HG02884 (cell line): Measurements from ENCODE around the gene EDEM2.
"Not testable (repeated sequence)": the region's sequence is repeated elsewhere in the genome, so short reads cannot be mapped to it uniquely, and the experiment has no call there.

ENCODE experiments used
- ATAC-seq: cut with Tn5 transposase; IDR thresholded peaks from one replicate; pipeline ENCODE4 v1.9.1; 2021; ENCODE audit warnings: mild to moderate bottlenecking, moderate library complexity; ENCODE audit not compliant: unreplicated experiment

EDEM2 gene, protein sequence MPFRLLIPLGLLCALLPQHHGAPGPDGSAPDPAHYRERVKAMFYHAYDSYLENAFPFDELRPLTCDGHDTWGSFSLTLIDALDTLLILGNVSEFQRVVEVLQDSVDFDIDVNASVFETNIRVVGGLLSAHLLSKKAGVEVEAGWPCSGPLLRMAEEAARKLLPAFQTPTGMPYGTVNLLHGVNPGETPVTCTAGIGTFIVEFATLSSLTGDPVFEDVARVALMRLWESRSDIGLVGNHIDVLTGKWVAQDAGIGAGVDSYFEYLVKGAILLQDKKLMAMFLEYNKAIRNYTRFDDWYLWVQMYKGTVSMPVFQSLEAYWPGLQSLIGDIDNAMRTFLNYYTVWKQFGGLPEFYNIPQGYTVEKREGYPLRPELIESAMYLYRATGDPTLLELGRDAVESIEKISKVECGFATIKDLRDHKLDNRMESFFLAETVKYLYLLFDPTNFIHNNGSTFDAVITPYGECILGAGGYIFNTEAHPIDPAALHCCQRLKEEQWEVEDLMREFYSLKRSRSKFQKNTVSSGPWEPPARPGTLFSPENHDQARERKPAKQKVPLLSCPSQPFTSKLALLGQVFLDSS

DNA sequence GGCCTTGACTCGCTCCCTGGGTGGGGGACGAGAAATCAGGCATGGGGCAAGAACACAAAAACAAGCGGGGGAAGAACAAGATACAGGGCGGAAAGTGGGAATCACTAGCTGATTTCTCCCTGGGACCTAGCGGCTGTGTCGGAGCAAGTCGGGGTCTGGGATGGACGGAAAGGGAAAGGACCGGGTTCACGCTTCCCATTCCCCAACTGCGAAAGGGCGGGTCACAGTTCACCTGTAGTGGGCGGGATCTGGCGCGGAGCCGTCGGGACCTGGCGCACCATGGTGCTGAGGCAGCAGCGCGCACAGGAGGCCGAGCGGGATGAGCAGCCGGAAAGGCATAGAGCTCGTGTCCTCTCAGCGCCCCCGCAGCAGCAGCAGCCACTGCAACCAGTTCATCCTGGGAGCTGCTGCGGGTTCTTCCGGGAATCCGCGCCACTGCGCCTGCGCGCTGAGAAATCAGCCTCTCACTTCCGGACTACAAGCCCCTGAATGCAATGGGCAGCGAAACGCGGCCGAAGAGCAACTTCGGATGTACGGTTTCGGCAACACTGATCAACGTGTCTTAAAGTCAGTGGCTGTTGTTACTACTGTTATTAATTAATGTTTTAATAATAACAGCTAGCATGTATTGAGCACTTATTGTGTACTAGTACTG lies at the start of gene EDEM2:
TSS of gene EDEM2 (minus strand) at position 417 of the 655 bp plus-strand sequence. CDS start at position 339, 78 bp downstream.
- ATAC-seq, result peak; percentile 74

DNA sequence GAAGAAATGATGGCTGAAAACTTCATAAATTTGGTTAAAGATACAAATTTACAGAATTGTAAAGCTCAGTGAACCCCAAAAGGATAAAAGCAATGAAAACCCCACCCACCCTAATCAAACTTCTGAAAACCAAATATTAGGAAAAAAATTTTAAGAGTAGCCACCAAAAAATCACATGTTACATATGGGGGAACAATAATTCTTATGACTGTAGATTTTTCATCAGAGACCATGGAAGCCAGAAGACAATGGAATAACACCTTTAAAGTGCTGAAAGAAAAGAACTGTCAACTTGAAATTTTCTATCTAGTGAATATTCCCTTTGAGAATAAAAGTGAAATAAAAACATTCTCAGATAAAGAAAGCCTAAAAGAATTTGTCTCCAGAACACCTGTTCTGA lies 49.2 kb upstream of the EDEM2 start:
- no peak for ATAC-seq

DNA sequence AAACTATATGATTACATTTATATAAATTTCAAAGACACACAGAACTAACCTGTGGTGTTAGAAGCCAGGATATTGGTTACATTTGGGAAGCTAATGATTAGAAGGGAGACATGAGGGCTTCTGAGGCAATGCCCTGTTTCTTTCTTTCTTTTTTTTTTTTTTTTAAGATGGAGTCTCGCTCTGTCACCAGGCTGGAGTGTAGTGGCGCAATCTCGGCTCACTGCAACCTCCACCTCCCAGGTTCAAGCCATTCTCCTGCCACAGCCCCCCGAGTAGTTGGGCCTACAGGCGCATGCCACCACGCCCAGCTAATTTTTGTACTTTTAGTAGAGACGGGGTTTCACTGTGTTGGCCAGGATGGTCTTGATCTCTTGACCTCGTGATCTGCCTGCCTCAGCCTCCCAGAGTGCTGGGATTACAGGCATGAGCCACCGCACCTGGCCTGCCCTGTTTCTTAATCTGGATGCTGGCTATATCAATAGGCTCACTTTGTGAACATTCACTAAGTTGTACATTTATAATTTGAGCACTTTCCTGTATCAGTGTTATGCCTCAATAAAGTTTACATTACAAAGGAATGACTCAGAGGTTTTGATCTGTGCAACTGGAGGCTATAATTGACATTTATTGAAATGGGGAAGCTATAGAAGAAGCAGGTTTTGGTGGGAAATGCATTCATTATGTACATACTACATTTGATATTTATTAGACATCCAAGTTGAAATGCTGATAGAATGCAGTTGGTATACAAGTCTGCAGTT lies 46.1 kb upstream of the EDEM2 start:
- not testable (repeated sequence) for ATAC-seq

- ATAC-seq, result no peak
Measured at GRCh38 chr20:35192118-35192872, 45.2 kb upstream of the EDEM2 start.

DNA sequence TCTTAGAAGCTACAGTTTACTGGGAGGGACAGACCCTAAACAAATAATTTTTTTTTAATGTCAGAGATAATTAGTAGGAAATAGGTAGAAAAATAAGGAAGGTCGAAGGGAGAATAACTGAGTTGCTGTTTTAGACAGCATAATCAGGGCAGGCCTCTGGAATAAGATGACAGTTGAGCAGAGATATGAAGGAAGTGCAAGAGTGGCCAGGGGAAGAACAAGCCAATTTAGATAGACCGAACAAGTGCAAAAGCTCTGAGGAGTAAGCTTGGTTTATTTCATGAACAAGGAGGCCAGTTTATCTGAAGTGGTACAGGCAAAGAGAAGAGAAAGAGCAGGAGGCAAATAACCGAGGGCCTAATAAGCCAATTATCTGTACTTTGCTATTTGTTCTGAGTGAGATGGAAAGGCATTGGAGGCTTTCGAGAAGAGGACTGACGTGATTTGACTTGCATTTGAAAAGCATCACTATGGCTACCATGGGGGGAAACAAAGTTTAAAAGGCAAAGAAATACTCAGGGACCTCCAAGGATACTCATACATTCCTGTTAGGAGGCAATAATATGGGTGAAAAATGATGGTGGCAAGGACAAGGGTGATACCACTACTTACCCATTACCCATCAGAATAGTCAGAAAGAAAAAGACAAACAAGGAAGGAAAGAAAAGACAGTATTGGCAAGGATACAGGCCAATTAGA lies 44.4 kb upstream of the EDEM2 start:
- no peak for ATAC-seq

DNA sequence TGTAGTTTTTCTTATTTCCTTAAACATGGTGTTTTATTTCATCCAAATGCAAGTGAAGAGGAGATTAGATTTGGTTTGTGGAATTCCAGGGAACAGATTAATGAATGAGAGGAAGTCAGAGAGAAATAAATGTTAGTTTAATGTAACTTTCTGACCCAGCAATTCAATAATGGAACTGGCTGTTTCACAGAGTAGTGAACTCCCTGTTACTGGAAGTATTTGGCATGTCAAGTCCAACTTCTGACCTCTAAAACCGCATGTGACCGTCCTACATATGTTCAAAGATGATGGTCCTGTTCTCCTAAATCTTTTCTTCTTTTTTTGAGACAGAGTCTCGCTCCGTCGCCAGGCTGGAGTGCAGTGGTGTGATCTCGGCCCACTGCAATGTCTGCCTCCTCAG lies 43.4 kb upstream of the EDEM2 start:
- no peak for ATAC-seq

DNA sequence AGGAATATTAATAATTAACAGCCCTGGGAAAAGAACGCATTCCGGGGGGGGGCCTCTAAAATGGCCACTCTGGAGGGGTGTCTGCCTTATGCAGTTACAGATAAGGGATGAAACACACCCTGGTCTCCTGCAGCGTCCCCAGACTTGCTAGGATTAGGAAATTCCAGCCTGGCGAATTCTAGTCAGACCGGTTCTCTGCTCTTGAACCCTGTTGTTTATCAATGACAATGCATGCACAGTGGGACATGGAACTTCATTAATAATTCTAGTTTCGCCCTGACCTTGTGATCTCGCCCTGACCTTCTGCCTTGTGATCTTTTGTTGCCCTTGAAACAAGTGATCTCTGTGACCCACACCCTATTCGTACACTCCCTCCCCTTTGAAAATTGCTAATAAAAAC lies 42.1 kb upstream of the EDEM2 start:
- not testable (repeated sequence) for ATAC-seq

DNA sequence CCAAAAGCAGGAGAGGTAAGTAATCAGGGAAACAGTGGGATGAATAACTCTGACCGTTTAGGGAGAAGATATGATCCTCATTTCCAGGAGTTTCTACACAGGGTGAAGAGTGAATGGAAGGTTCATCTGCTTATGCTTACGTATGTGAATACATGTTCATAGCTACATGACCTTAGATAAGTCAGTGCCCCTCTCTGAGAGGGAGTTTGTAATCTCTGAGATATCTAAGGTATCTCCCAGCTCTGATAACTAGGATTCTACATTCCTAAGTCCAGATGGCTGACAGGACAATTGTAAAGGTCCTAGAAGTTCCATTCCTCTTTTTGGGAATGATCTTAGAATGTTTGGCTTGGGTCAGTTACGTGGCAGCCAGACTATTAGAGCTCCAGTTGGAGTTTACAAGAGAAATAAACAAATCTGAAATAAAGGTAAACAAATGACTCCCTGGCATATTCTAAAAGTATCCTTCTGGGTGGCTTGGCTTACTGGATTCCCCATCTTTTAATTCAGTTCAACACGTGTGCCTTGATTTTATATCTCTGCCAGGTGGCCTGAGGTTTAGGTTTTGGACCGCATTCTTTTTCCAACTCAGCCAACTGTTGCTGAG lies 40.6 kb upstream of the EDEM2 start:
- ATAC-seq, result no peak

- ATAC-seq, result not testable (repeated sequence)
Measured at GRCh38 chr20:35186691-35187289, 39.7 kb upstream of the EDEM2 start.

DNA sequence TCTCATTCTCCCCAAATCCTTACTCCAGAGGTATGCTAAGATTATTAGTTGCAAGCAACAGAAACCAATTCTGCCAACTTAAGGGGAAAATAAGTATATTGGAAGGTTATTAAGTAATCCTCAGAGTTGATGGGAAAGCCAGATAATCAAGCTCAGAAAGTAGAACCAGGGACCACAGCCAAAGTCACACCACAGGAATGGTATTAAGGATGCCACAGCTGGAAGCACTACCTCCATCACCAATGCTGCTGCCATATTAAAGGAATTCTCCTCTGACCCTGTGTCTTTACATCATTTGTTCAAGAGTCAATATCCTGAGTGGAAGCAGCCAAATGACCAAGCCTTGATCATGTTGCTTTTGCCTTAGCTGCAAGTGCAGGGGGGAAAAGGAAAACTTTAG lies 34.6 kb upstream of the EDEM2 start:
- ATAC-seq, result no peak

DNA sequence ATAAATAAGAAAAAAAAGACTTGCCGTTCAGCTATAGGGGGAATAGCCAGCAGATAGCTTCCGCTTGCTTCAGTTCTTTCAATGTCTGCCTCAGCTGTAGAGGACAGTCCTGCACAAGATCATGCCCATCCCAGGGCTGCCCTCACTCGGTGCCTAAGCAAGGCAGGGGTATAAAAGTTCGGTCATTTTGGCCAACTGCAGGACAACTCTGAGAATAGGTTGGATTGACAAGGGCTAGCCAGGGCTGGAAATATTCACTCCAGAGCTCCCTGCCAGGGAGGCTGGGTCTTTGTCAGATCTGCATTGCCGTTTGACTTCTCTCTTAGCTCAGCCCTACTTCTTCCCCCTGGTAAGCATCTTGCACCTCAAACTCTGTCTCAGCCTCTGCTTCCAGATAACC lies 33.1 kb upstream of the EDEM2 start:
- ATAC-seq, result no peak

DNA sequence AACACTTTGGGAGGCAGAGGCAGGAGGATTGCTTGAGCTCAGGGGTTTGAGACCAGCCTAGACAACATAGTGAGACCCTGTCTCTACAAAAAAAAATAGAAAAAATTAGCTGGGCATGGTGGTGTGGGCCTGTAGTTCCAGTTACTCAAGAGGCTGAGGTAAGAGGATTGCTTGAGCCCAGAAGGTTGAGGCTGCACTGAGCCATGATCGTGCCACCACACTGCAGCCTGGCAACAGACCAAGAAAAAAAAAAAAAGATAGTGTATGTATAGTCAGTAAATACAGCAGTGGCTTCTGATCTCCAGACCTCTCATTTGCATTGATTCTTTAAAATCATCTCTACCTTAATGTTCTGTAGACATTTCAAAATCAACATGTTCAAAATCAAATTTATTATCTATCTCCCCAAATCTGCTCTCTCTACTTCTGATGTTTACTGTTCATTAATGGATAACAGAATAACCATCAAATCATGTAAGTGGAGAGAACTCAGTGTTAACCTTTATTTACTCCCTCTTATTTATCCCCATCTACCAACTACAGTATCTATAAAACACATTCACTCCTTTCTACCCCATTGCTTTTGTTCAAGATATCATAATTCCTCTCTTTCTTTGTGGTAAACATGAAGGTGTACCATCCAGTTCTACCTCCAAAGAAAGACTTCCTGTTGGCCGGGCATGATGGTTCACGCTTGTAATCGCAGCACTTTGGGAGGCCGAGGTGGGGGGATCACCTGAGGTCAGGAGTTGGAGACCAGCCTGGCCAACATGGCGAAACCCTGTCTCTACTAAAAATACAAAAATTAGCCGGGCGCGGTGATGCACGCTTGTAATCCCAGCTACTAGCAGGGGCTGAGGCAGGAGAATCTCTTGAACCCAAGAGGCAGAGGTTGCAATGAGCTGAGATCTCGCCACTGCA lies 32.4 kb upstream of the EDEM2 start:
- no peak for ATAC-seq

- ATAC-seq, result no peak
Measured at GRCh38 chr20:35176132-35176531, 29.0 kb upstream of the EDEM2 start.

DNA sequence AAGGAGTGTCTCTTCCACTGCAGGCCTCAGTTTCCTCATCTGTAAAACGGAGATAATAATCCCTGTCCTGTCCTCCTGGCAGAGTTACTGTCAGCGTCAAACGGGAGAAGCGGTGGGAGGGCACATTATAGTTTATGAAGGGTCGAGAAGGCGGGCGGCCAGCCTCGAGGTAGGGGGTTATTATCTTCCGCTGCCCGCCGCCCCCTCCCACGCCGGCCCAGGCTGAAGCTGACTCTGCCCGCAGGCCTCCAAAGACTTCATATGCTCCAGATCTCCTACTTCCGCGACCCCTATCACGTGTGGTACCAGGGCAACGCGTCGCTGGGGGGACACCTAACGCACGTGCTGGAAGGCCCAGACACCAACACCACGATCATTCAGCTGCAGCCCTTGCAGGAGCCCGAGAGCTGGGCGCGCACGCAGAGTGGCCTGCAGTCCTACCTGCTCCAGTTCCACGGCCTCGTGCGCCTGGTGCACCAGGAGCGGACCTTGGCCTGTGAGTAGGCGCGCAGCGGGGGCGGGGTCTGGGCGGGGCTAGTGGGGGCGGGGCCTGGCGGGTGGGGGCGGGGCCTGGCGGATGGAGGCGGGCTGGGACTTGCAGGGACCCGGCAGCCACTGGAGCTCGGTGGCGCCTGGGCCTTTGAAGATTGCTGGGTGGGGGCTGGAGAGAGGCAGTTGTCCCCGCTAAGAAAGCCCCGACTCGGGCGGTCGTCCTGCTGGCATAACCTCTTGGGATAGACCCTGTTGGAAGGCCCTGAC lies 27.5 kb upstream of the EDEM2 start:
- ATAC-seq, result no peak

DNA sequence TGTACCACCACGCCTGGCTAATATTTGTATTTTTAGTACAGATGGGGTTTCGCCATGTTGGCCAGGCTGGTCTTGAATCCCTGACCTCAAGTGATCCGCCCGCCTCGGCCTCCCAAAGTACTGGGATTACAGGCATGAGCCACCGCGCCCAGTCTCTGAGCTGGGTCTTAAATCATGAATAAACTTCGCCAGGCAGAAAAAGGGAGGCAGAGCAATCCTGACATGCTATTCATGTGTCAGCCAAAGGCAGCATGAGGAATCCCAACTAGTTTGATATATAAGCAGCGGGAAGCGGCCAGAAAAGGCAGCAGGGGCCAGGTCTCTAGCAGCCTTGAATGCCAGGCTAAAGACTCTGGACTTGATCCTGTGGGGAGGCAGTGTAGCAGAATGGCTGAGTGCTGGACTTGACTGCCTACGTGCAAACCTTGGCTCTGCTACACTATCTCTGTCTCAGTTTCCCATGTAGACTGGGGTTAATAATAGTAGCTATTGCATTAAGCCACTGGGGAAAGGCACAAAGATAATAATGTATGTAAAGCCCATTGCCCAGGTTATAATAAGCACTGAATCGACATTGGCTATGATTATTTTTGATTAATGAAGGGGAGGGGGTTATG lies 26.5 kb upstream of the EDEM2 start:
- ATAC-seq, result no peak

DNA sequence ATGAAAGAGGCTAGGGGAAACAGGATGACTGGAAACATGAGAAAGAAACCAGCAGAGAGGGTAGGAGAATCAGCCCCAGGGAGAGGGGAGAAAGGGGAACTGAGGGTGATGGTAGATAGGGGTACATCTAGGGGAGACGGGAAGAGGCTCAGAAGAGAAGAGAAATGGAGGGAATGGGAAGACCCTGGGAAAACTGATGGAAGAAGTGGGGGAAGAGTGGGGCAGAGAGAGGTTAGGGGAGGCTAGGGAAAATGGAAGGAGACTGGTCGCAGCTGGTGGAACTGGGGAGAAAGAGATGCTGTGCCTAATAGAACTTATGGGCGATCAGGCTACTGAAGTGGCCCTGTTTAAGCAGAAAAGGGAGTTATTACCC lies 25.3 kb upstream of the EDEM2 start:
- ATAC-seq, result no peak
